PC-3 (cell line): ENCODE measurements around the gene RAPGEF4.

Experiments
- CTCF ChIP-seq: fragments of 300-600 bp; sonication (generic); conservative IDR thresholded peaks from 2 replicates; pipeline ENCODE4 v1.5.1; 2017; ENCODE audit warnings: antibody characterized with exemption, low read depth, mild to moderate bottlenecking, low read length
- EZH2 ChIP-seq: fragments of 300-600 bp; sonication (generic); IDR thresholded peaks from one replicate; pipeline ENCODE4 v1.6.1; 2017; ENCODE audit warnings: antibody characterized with exemption, mild to moderate bottlenecking, low read length; ENCODE audit not compliant: unreplicated experiment
- EZH2phosphoT487 ChIP-seq: fragments of 300-600 bp; sonication (generic); IDR thresholded peaks from 2 replicates; pipeline ENCODE4 v1.6.1; 2018; ENCODE audit warnings: mild to moderate bottlenecking, antibody characterized with exemption, low read length, borderline replicate concordance

GRCh38 chr2:172722481-172722880, 13.2 kb upstream of the RAPGEF4 start:
- TF ChIP-seq CTCF (no peak), EZH2phosphoT487 (no peak), EZH2 (no peak)
